ENCODE measurements around the gene BTN2A1. TPM values are rescaled to one million over a fixed set of nuclear protein-coding genes. Genes with fewer than 3 reads are reported as not detected.

BTN2A1 gene
- total and polyA plus RNA-seq, 10 of the 15 experiments (the other 5 are each of a cell fraction or from before 2014, with no cell fraction given) = 8.2 to 28.0 (median 15.8) TPM

- ChIA-PET POLR2A (no interaction called here), SMC1A (ENCODE audit: uncharacterized antibody, unreplicated experiment) (interaction anchor here (1.1 kb wide), 1 partner anchor 8 kb away, joined by 3 read pairs; no protein-coding TSS in a partner anchor)
- H2AFZ ChIP-seq (ENCODE audit: control insufficient read depth, low read depth, low read length) = no peak overlapping the region
Measured at GRCh38 chr6:26437550-26437949, 20.2 kb upstream of the BTN2A1 start.

More at GRCh38 chr6:26437550-26437949, 20.2 kb upstream of the BTN2A1 start:
- H3K36me3 ChIP-seq (ENCODE audit: control insufficient read depth in 2 of 2, insufficient read depth in 2 of 2, low read length in 1 of 2) = no peaks in the 10 kb centered on the region
- ATAC-seq (no peak), FAIRE-seq (no peak), DNase-seq (ENCODE audit: low read depth, low spot score) (no peak)
- no peaks in the 10 kb centered on the region for H4K20me1 ChIP-seq (ENCODE audit: control insufficient read depth, insufficient read depth)
- ChIA-PET CTCF (no interaction called here), RAD21 (ENCODE audit: unreplicated experiment) (no interaction called here)
- in situ Hi-C loops (cut with MboI) (no loop called here), intact Hi-C loops (cut with micrococcal nuclease; ENCODE audit: unreplicated experiment) (no loop called here)
- peaks cover 12% of the 10 kb centered on the region for H3K79me2 ChIP-seq (ENCODE audit: control insufficient read depth, insufficient read depth, low read length)
- no peak overlapping the region for H3K9ac ChIP-seq (ENCODE audit: control insufficient read depth, insufficient read depth, low read length)
- H3K4me2 ChIP-seq (ENCODE audit: control insufficient read depth, insufficient read depth) = no peak overlapping the region
- H3K9me3 ChIP-seq (replicated peaks; ENCODE audit: control insufficient read depth, insufficient read depth, low read length) = peaks cover 1% of the 10 kb centered on the region; the same call in 2 of the 3 replicates
- no peak overlapping the region for H3K4me3 ChIP-seq
- no TSS peak for BruUV-seq (replicated peaks)
- TF ChIP-seq ESRRA (IDR thresholded peaks at IDR 0.05; ENCODE audit: low read length) (no peak), SPI1 (IDR thresholded peaks at IDR 0.05; ENCODE audit: borderline replicate concordance, insufficient read depth, low read depth, low read length) (no peak), SREBF1 (IDR thresholded peaks at IDR 0.05; ENCODE audit: low read length) (no peak), RAD51 (IDR thresholded peaks at IDR 0.05) (no peak), ELK1 (IDR thresholded peaks at IDR 0.05; ENCODE audit: low read depth, low read length) (no peak), BMI1 (IDR thresholded peaks at IDR 0.05; ENCODE audit: borderline replicate concordance) (no peak), EED (IDR thresholded peaks at IDR 0.05; ENCODE audit: low read depth) (no peak), ETV6 (conservative IDR thresholded peaks at IDR 0.05 in 1 of 2, IDR thresholded peaks at IDR 0.05 in 1 of 2; ENCODE audit: borderline replicate concordance in 1 of 2, low read depth in 1 of 2) (no peak), RUNX3 (IDR thresholded peaks at IDR 0.05; ENCODE audit: low read length) (no peak), MTA2 (IDR thresholded peaks at IDR 0.05; ENCODE audit: low read depth) (no peak), ZBED1 (IDR thresholded peaks at IDR 0.05; ENCODE audit: borderline replicate concordance) (no peak), ZNF207 (IDR thresholded peaks at IDR 0.05; ENCODE audit: borderline replicate concordance) (no peak), TCF7 (IDR thresholded peaks at IDR 0.05; ENCODE audit: borderline replicate concordance) (no peak), BCLAF1 (IDR thresholded peaks at IDR 0.05) (no peak), PML (IDR thresholded peaks at IDR 0.05; ENCODE audit: low read length) (no peak)
- peaks cover 5% of the 10 kb centered on the region for H3K4me1 ChIP-seq (ENCODE audit: control insufficient read depth, insufficient read depth, low read length)
- no peak overlapping the region for H3K27ac ChIP-seq (ENCODE audit: control insufficient read depth, insufficient read depth)
- WGBS (ENCODE audit: insufficient coverage, insufficient replicate concordance, low lambda C conversion rate, missing lambda C conversion rate) = 100% methylated on average over 1 of the region's 1 CpG
- H3K27me3 ChIP-seq (replicated peaks in 1 of 2; ENCODE audit: control insufficient read depth in 2 of 2, insufficient read depth in 2 of 2, low read length in 1 of 2) = no peaks in the 10 kb centered on the region

All from GM12878 (cell line).